Suprapubic skin (tissue), 4 donors: ENCODE results near the gene ANGPTL8. TPM values are rescaled to one million over a fixed set of nuclear protein-coding genes. Genes with fewer than 3 reads are reported as not detected.

Source experiments
- DNase-seq, 2 donors: peaks; one replicate each; pipeline ENCODE4 v3.0.0-alpha.2; 2019; ENCODE audit warnings: low spot score in 2 of 2
- H3K27ac ChIP-seq: fragments of 200-600 bp; sonication (generic); one replicate; pipeline ENCODE4 v1.5.1; 2019
- H3K27me3 ChIP-seq: fragments of 200-600 bp; sonication (generic); one replicate; pipeline ENCODE4 v1.5.1; 2019
- H3K36me3 ChIP-seq: fragments of 200-600 bp; sonication (generic); one replicate; pipeline ENCODE4 v1.5.1; 2019
- H3K4me1 ChIP-seq: fragments of 200-600 bp; sonication (generic); one replicate; pipeline ENCODE4 v1.5.1; 2019
- H3K4me3 ChIP-seq: fragments of 200-600 bp; sonication (generic); one replicate; pipeline ENCODE4 v1.5.1; 2019; ENCODE audit warnings: mild to moderate bottlenecking
- H3K9me3 ChIP-seq: fragments of 200-600 bp; sonication (generic); one replicate; pipeline ENCODE4 v1.5.1; 2019
- EP300 ChIP-seq: sonication (generic); formaldehyde crosslinking; IDR thresholded peaks from one replicate; pipeline ENCODE4 v1.6.1; 2017; ENCODE audit warnings: antibody characterized with exemption
- POLR2A ChIP-seq, 2 donors: fragments of 450-650 bp; IDR thresholded peaks; one replicate each; pipeline ENCODE4 v1.6.1; 2017; ENCODE audit warnings: antibody characterized with exemption in 2 of 2, mild to moderate bottlenecking in 2 of 2, moderate library complexity in 2 of 2
- POLR2AphosphoS5 ChIP-seq, 3 donors: sonication (generic); formaldehyde crosslinking; IDR thresholded peaks; one replicate each; pipeline ENCODE4 v1.6.1; 2017; ENCODE audit warnings: antibody characterized with exemption in 3 of 3
- WGBS: methylation state at CpG from one replicate; pipeline ENCODE4 v1.1.5; 2018; 5-methylcytosine and 5-hydroxymethylcytosine counted together
- total RNA-seq, 4 donors: library from RNA; depleted of rRNA; stranded (reverse); fragments of >200 nt; gene quantifications; one replicate each; pipeline ENCODE4 v1.1.0, GENCODE V29; 2016
- TF ChIP-seq, protein P1 (sequence below), 2 donors: fragments of 200-600 bp in 1 of 2; fragments of 450-650 bp in 1 of 2; sonication (generic) in 1 of 2; IDR thresholded peaks; one replicate each; pipeline ENCODE4 v1.5.1; 2016 to 2019; ENCODE audit warnings: antibody characterized with exemption in 2 of 2, mild to moderate bottlenecking in 1 of 2, moderate library complexity in 1 of 2

Gene ANGPTL8
- total RNA-seq, 4 donors from 2014 or later: not detected

DNA sequence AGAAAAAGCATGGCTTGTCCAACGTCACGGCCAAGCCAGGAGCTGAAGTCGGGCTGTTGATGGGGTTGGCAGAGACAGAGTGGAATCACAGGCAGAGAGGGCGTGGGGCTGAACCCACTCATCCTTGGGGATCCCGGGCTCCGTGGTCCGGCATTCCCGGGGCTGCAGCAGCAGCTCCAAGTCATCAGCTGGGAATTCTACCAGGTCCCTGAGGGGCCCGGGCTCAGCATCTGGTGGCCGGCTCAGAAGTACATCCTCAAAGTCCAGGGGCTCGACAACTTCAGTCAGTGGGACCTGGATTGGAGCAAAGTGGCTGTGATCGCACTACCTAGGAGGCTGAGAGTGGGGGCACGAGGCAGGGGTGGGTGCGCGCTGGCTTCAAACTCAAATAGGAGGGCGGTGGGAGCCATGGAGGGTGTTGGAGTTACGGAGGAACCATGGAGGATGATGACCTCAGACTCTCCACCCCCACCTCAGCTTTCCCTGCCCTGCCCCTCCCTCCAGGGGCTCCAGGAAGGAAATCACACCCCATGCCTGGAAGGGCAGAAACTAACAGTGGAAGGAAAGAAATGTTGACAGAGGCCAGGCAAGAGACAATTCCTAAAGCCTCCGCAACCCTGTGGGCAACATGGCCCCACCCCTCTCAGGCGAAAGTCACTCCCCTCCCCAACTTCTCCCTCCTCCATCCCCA is 13.4 kb downstream of the ANGPTL8 start:
- 82% methylated on average over 13 of the region's 19 CpGs for WGBS
- no peak for DNase-seq
- Histone ChIP-seq H3K27ac (peak overlapping the region; percentile 39), H3K4me3 (no peak overlapping the region), H3K27me3 (no peaks in the 10 kb centered on the region), H3K4me1 (no peaks in the 10 kb centered on the region), H3K36me3 (peaks cover 45% of the 10 kb centered on the region), H3K9me3 (no peaks in the 10 kb centered on the region)
- TF ChIP-seq EP300 (no peak), POLR2AphosphoS5 (IDR thresholded peaks at IDR 0.05) (no peak), POLR2A (IDR thresholded peaks at IDR 0.05) (no peak)
- TF ChIP-seq, protein P1, sequence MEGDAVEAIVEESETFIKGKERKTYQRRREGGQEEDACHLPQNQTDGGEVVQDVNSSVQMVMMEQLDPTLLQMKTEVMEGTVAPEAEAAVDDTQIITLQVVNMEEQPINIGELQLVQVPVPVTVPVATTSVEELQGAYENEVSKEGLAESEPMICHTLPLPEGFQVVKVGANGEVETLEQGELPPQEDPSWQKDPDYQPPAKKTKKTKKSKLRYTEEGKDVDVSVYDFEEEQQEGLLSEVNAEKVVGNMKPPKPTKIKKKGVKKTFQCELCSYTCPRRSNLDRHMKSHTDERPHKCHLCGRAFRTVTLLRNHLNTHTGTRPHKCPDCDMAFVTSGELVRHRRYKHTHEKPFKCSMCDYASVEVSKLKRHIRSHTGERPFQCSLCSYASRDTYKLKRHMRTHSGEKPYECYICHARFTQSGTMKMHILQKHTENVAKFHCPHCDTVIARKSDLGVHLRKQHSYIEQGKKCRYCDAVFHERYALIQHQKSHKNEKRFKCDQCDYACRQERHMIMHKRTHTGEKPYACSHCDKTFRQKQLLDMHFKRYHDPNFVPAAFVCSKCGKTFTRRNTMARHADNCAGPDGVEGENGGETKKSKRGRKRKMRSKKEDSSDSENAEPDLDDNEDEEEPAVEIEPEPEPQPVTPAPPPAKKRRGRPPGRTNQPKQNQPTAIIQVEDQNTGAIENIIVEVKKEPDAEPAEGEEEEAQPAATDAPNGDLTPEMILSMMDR (IDR thresholded peaks at IDR 0.05): no peak

DNA sequence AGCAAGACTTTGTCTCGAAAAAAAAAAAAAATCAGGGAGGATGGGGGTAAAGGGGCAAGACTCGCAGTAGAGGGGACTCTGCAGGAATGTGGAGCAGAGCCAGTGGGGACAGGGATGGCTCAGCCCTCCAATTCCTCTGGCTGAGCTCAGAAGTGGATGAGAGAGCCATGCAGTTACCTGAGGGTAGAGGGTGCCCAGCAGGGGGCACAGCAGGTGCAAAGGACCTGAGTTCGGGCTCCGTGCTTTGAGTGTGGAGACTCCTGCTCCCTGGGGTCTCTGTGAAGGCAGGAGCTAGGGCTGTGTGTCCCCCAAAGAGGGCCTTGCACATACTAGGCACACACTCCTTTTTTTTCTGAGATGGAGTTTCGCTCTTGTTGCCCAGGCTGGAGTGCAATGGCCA is 15.2 kb downstream of the ANGPTL8 start:
- Histone ChIP-seq H3K4me3 (no peak overlapping the region), H3K36me3 (peaks cover 34% of the 10 kb centered on the region), H3K27ac (no peak overlapping the region), H3K27me3 (no peaks in the 10 kb centered on the region), H3K4me1 (no peaks in the 10 kb centered on the region), H3K9me3 (no peaks in the 10 kb centered on the region)
- no peak for DNase-seq
- no peak for TF ChIP-seq POLR2A (IDR thresholded peaks at IDR 0.05)
- no peak for TF ChIP-seq EP300
- TF ChIP-seq, protein P1 (IDR thresholded peaks at IDR 0.05): no peak
- no peak for TF ChIP-seq POLR2AphosphoS5 (IDR thresholded peaks at IDR 0.05)
- 87% methylated on average over 5 of the region's 5 CpGs for WGBS

DNA sequence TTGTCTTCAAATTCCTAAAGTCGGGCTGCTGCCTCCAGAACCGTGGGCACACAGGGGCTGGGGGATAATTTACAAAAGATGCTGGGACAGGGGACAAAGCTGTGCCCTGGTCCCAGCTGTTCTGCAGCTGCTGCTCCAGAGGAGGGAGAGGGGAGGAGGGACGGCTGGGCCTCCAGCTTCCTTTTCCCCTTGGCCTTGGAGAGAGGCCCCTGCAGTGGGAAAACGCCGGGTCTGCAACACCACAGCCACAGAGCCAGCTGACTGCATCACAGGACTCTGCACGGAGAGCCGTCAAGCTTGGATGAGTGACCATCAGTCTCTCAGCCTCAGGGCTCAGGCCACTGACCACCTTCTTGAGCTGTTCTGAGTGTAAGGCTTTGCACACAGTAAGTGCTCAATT is 16.8 kb downstream of the ANGPTL8 start:
- Histone ChIP-seq H3K36me3 (peaks cover 19% of the 10 kb centered on the region), H3K4me1 (peaks cover under 1% of the 10 kb centered on the region), H3K27ac (no peak overlapping the region), H3K9me3 (no peaks in the 10 kb centered on the region), H3K4me3 (no peak overlapping the region), H3K27me3 (no peaks in the 10 kb centered on the region)
- no peak for DNase-seq
- WGBS: 33% methylated on average over 4 of the region's 7 CpGs
- no peak for TF ChIP-seq POLR2AphosphoS5 (IDR thresholded peaks at IDR 0.05)
- TF ChIP-seq EP300: no peak
- TF ChIP-seq, protein P1 (IDR thresholded peaks at IDR 0.05): no peak
- no peak for TF ChIP-seq POLR2A (IDR thresholded peaks at IDR 0.05)

DNA sequence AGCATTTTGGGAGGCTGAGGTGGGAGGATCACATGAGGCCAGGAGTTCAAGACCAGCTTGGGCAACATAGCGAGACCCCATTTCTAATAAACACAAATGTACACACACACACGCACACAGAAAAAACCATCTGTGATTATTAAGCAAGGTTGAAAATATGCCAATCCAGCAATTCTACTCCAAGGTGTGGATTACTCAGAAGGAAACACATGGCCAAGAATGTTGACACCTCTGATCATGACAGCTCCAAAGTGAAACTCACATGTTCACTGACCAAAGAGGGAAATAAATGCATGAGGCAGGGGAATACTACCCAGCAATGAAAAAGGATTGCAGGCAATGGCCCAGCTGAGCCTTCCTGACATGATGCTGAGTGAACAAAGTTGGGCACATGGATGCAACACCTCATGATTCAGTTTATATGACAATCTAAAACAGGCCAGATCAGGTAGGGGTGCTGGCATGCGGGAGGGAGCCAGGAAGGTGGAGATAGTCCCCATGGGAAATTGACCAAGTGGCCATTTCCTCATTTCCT is 18.5 kb downstream of the ANGPTL8 start:
- Histone ChIP-seq H3K27ac (no peak overlapping the region), H3K27me3 (no peaks in the 10 kb centered on the region), H3K4me3 (no peak overlapping the region), H3K36me3 (peaks cover 5% of the 10 kb centered on the region), H3K4me1 (peaks cover 14% of the 10 kb centered on the region), H3K9me3 (no peaks in the 10 kb centered on the region)
- TF ChIP-seq EP300: no peak
- WGBS: 80% methylated on average over 3 of the region's 3 CpGs
- DNase-seq: no peak

DNA sequence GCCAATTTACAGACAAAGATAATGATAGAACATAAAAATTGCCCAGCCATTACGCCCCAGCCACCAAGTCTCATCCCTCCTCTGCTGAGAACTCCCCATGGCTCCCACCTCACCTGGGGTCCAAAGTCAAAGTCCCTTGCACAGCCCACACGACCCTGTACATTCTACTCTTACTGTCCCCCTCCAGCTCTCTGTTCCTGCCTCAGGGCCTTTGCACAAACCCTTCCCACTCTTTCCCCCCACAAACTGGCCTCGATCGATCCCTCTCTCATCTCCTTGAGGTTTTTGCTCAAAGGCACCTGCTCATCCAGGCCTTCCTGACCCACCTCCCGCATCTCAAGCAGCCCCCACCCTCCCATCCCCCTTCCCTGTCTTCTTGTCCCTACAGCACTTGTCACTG is 21.6 kb downstream of the ANGPTL8 start:
- Histone ChIP-seq H3K27me3 (no peaks in the 10 kb centered on the region), H3K4me3 (peak overlapping the region; percentile 91), H3K4me1 (peaks cover 38% of the 10 kb centered on the region), H3K36me3 (no peaks in the 10 kb centered on the region), H3K9me3 (no peaks in the 10 kb centered on the region), H3K27ac (no peak overlapping the region)
- DNase-seq: no peak
- WGBS: 77% methylated on average over 5 of the region's 5 CpGs
- TF ChIP-seq, protein P1 (IDR thresholded peaks at IDR 0.05): no peak
- no peak for TF ChIP-seq POLR2AphosphoS5 (IDR thresholded peaks at IDR 0.05)
- no peak for TF ChIP-seq POLR2A (IDR thresholded peaks at IDR 0.05)
- TF ChIP-seq EP300: no peak
